ENCODE results near the gene MYH11. TPM values are rescaled to one million over a fixed set of nuclear protein-coding genes. Genes with fewer than 3 reads are reported as not detected.
A peak's percentile ranks its signal among the peaks of the same experiment; 100 is the strongest.

Gene MYH11
- total RNA-seq, 1 donor from 2014 or later: 53.9 TPM

- intact Hi-C loops (cut with DNase I): loop anchor here (10.0 kb wide), 1 partner anchor 354 kb away; no protein-coding TSS in a partner anchor
- ATAC-seq (no peak), DNase-seq (ENCODE audit: low spot score) (no peak)
Observed at GRCh38 chr16:15770512-15770911, 86.3 kb downstream of the MYH11 start.

GRCh38 chr16:15770107-15770506 lies 86.7 kb downstream of the MYH11 start:
- DNase-seq (ENCODE audit: low spot score): no peak
- peak; percentile 41 for ATAC-seq
- intact Hi-C loops (cut with DNase I): loop anchor here (10.0 kb wide), 1 partner anchor 355 kb away; no protein-coding TSS in a partner anchor

- ATAC-seq: no peak
- DNase-seq (ENCODE audit: low spot score): no peak
- intact Hi-C loops (cut with DNase I): no loop called here
Observed at GRCh38 chr16:15769239-15769638, 87.6 kb downstream of the MYH11 start.

GRCh38 chr16:15768201-15768600 lies 88.6 kb downstream of the MYH11 start:
- intact Hi-C loops (cut with DNase I): no loop called here
- DNase-seq (ENCODE audit: low spot score) (no peak), ATAC-seq (no peak)

GRCh38 chr16:15766918-15767317 lies 89.9 kb downstream of the MYH11 start:
- intact Hi-C loops (cut with DNase I): no loop called here
- DNase-seq (ENCODE audit: low spot score) (no peak), ATAC-seq (no peak)

- ATAC-seq (peak; percentile 80), DNase-seq (ENCODE audit: low spot score) (no peak)
- intact Hi-C loops (cut with DNase I): no loop called here
Observed at GRCh38 chr16:15765880-15766279, 90.9 kb downstream of the MYH11 start.

- ATAC-seq (no peak), DNase-seq (ENCODE audit: low spot score) (no peak)
- intact Hi-C loops (cut with DNase I): no loop called here
Observed at GRCh38 chr16:15765116-15765515, 91.7 kb downstream of the MYH11 start.

GRCh38 chr16:15764112-15764511 lies 92.7 kb downstream of the MYH11 start:
- ATAC-seq (no peak), DNase-seq (ENCODE audit: low spot score) (no peak)
- intact Hi-C loops (cut with DNase I): no loop called here

GRCh38 chr16:15760129-15760528 lies 96.7 kb downstream of the MYH11 start:
- ATAC-seq: no peak
- no peak for DNase-seq (ENCODE audit: low spot score)
- intact Hi-C loops (cut with DNase I): no loop called here

GRCh38 chr16:15759070-15759469 lies 97.8 kb downstream of the MYH11 start:
- ATAC-seq (no peak), DNase-seq (ENCODE audit: low spot score) (no peak)
- intact Hi-C loops (cut with DNase I): no loop called here

GRCh38 chr16:15757630-15758251 lies 99.1 kb downstream of the MYH11 start:
- intact Hi-C loops (cut with DNase I): no loop called here
- DNase-seq (ENCODE audit: low spot score) (no peak), ATAC-seq (no peak)

- DNase-seq (ENCODE audit: low spot score) (no peak), ATAC-seq (no peak)
- intact Hi-C loops (cut with DNase I): no loop called here
Observed at GRCh38 chr16:15757077-15757386, 99.8 kb downstream of the MYH11 start.

- DNase-seq (ENCODE audit: low spot score) (no peak), ATAC-seq (no peak)
- intact Hi-C loops (cut with DNase I): no loop called here
Observed at GRCh38 chr16:15754821-15755534, 101.8 kb downstream of the MYH11 start.

GRCh38 chr16:15752717-15753488 lies 103.9 kb downstream of the MYH11 start:
- DNase-seq (ENCODE audit: low spot score) (no peak), ATAC-seq (no peak)
- intact Hi-C loops (cut with DNase I): no loop called here

GRCh38 chr16:15751940-15752339 lies 104.9 kb downstream of the MYH11 start:
- ATAC-seq (no peak), DNase-seq (ENCODE audit: low spot score) (no peak)
- intact Hi-C loops (cut with DNase I): no loop called here

GRCh38 chr16:15749985-15750384 lies 106.8 kb downstream of the MYH11 start:
- intact Hi-C loops (cut with DNase I): loop anchor here (5.0 kb wide), 1 partner anchor 1762 kb away; no protein-coding TSS in a partner anchor
- DNase-seq (ENCODE audit: low spot score) (no peak), ATAC-seq (no peak)

- DNase-seq (ENCODE audit: low spot score): no peak
- ATAC-seq: no peak
- intact Hi-C loops (cut with DNase I): loop anchor here (5.0 kb wide), 1 partner anchor 1763 kb away; no protein-coding TSS in a partner anchor
Observed at GRCh38 chr16:15749371-15749770, 107.5 kb downstream of the MYH11 start.

- DNase-seq (ENCODE audit: low spot score) (no peak), ATAC-seq (no peak)
- intact Hi-C loops (cut with DNase I): loop anchor here (5.0 kb wide), 1 partner anchor 1764 kb away; no protein-coding TSS in a partner anchor
Observed at GRCh38 chr16:15748654-15749053, 108.2 kb downstream of the MYH11 start.

- no peak for ATAC-seq
- intact Hi-C loops (cut with DNase I): loop anchor here (5.0 kb wide), 1 partner anchor 1764 kb away; no protein-coding TSS in a partner anchor
- DNase-seq (ENCODE audit: low spot score): no peak
Observed at GRCh38 chr16:15747937-15748336, 108.9 kb downstream of the MYH11 start.

GRCh38 chr16:15746332-15746731 lies 110.5 kb downstream of the MYH11 start:
- ATAC-seq: no peak
- no peak for DNase-seq (ENCODE audit: low spot score)
- intact Hi-C loops (cut with DNase I): loop anchor here (5.0 kb wide), 1 partner anchor 1766 kb away; no protein-coding TSS in a partner anchor

Data from sciatic nerve (tissue), 2 donors.